G401 (cell line): ENCODE results near the gene POU2F2. TPM values are rescaled to one million over a fixed set of nuclear protein-coding genes. Genes with fewer than 3 reads are reported as not detected.
A peak's percentile ranks its signal among the peaks of the same experiment; 100 is the strongest.
"Not testable (repeated sequence)": the region's sequence is repeated elsewhere in the genome, so short reads cannot be mapped to it uniquely, and the experiment has no call there.

Source experiments
- DNase-seq: peaks from one replicate; pipeline ENCODE4 v3.0.0-alpha.2; 2015; ENCODE audit warnings: low spot score
- in situ Hi-C: cut with HindIII; loops from 2 replicates; pipeline ENCODE4 v1.10.0; 2016; ENCODE audit warnings: low sequenced_read_pairs, mixed read lengths
- total RNA-seq: library from RNA; depleted of rRNA; stranded (reverse); fragments of >200 nt; shearing (Covaris generic); gene quantifications from 2 replicates; pipeline ENCODE4 v1.2.3, GENCODE V29; 2014; rRNA removed

The POU2F2 gene
- total RNA-seq, 1 experiment from 2014 or later = not detected

DNA sequence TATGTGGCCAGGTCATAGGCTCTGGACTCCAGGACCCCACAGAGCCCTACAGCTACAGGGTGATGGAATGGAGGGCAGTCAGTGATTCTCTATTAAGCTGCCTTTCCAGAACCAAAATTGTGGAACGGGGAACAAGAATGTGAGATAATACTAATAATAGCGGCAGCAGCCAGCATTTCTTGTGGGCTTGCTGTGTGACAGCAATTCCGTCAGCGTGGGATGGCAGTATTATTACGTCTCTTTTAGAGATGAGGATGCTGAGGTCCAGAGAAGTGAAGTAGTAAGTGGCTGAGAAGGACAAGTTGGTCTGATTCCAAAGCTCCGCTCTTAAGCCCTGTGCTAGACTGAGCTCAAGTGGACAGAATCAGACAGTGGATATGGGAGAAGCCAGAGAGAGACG, 86.7 kb downstream of the POU2F2 start:
- in situ Hi-C loops = no loop called here
- DNase-seq = no peak

DNA sequence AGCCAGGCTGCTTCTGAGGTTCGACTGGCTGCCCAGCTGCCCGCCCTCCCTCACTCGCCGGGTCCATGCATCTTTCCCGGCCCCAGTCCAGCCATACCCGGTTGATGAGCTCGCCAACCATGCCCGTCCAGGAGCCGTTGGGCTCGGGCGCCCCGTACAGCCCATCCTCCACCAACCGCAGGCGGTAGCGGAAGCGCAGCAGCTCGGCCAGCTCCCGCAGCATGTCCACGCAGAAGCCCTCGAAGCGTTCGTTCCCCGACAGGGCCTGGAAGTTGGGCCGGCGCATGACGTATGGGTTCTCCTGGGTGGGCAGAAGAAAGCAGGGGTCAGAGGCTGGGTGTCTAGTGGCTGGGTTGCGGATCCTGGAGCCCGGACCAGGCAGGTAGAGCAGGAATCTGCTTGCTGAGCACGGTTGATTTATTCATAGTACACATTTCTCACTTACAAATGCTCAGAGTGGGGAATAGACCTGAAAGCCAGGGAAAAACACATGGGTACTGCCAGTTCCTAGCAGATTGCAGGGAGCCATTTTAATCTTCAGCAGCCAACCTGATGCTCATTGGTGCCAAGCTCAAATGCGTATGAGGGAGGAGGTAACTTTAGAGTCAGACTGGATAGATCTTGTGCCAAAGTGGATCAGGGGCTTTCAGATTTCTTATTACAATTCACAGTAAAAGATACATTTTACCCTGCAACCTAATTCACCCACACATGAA, 89.6 kb downstream of the POU2F2 start:
- peak; percentile 95 for DNase-seq
- in situ Hi-C loops = no loop called here

DNA sequence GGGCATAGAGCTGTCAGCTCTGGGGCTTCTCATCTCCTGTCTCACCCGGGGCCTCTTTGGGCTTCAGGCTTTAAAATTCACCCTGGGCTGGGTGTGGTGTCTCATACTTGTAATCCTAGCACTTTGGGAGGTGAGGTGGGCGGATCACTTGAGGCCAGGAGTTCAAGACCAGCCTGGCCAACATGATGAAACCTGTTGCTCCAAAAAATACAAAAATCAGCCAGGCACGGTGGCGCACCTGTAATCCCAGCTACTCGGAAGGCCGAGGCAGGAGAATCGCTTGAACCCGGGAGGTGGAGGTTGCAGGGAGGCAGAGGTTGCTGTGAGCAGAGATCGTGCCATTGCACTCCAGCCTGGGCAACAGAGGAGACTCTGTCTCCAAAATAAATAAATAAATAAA, 91.8 kb downstream of the POU2F2 start:
- in situ Hi-C loops, DNase-seq: not testable (repeated sequence)

DNA sequence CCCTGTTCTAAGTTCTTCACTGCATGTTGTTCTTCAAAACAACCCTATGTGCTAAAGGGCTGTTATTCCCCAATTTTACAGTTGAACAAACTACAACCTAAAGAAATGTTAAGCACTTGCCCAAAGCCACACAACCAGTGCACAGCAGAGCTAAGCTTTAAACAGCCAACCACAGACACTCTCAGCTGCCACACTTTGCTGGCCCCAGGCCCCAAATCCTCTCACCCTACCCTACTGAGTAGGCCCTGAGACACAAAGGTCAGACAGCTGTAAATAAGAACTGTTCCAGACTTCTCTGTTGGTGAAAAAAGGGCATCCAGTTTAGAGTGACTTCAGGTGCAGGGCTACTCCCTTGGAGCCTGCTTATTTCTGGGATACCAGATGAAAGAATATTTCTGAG, 92.2 kb downstream of the POU2F2 start:
- in situ Hi-C loops = no loop called here
- DNase-seq = no peak

DNA sequence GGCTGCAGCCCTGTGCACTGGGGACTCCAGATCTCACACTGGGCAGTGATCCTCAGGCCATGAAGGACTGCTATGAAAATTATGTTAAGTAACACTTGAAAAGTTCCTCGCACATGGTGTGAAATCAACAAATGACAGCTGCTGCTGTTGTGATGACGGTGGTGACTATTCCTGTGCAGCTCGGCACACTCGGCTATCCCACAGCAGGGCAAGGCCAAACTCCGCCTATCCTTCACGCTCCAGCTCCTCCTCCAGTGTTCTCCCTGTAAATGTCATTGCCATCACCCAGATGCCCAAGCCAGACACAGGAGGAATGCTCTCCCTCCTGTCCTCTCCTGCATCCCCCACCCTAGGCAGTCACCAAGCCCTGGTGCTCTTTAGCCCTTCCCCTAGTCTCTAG, 93.6 kb downstream of the POU2F2 start:
- in situ Hi-C loops = no loop called here
- DNase-seq = peak; percentile 50

DNA sequence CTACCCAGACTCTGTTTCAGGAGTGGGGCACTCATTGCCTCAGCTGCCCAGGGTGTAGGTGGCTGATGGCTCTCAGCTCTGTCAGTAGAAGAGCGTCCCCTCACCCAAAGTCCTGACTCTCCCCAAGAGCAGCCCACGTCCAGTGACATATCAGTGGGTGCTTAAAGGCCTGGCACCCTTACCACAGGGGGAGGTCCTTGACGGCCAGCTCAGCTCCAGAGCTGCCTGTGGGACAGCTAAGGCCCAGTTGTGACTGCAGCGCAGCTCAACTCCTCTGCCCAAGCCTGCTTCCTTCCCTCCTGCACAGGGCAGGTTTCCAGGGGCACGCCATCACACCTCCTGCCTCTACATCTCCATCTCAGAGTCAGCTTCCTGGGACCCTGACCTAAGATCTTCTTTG, 94.6 kb downstream of the POU2F2 start:
- in situ Hi-C loops = no loop called here
- no peak for DNase-seq

Other genes with a start within 250 kb of the POU2F2 start
- gene ARHGEF1, start 249.3 kb downstream of the POU2F2 start, total RNA-seq = 33.0 and 43.6 TPM in 2 replicates
- not detected in 2 replicates for gene ERFL, start 204.0 kb downstream of the POU2F2 start, total RNA-seq
- 198 and 315 TPM in 2 replicates for gene RABAC1, start 173.1 kb downstream of the POU2F2 start, total RNA-seq
- gene ATP1A3, start 138.2 kb downstream of the POU2F2 start, total RNA-seq = 1.2 and 2.7 TPM in 2 replicates
- 0.49 and 1.1 TPM in 2 replicates for gene GRIK5, start 62.2 kb downstream of the POU2F2 start, total RNA-seq
- 22.4 and 22.7 TPM in 2 replicates for gene ZNF574, start 56.3 kb downstream of the POU2F2 start, total RNA-seq
- gene DEDD2, start 85.2 kb upstream of the POU2F2 start, total RNA-seq = 41.1 and 52.0 TPM in 2 replicates
- gene ZNF526, start 87.9 kb upstream of the POU2F2 start, total RNA-seq = 7.9 and 13.6 TPM in 2 replicates
- gene GSK3A, start 110.2 kb upstream of the POU2F2 start, total RNA-seq = 30.0 and 37.1 TPM in 2 replicates
- 157 and 165 TPM in 2 replicates for gene ERF, start 122.7 kb upstream of the POU2F2 start, total RNA-seq
- 14.3 and 21.2 TPM in 2 replicates for gene CIC, start 136.8 kb upstream of the POU2F2 start, total RNA-seq
- gene PRR19, start 169.7 kb upstream of the POU2F2 start, total RNA-seq = 1.8 and 2.1 TPM in 2 replicates
- gene PAFAH1B3, start 170.2 kb upstream of the POU2F2 start, total RNA-seq = 151 and 170 TPM in 2 replicates
- gene TMEM145, start 180.9 kb upstream of the POU2F2 start, total RNA-seq = not detected in 2 replicates
- 27.5 and 41.5 TPM in 2 replicates for gene MEGF8, start 193.2 kb upstream of the POU2F2 start, total RNA-seq